ENCODE data around the gene EIF1AD. TPM values are rescaled to one million over a fixed set of nuclear protein-coding genes. Genes with fewer than 3 reads are reported as not detected.

EIF1AD gene
- total and polyA plus RNA-seq, 9 of the 15 experiments (the other 6 are each of a cell fraction or from before 2014, with no cell fraction given) = 50.1 to 98.8 (median 58.7) TPM

DNA sequence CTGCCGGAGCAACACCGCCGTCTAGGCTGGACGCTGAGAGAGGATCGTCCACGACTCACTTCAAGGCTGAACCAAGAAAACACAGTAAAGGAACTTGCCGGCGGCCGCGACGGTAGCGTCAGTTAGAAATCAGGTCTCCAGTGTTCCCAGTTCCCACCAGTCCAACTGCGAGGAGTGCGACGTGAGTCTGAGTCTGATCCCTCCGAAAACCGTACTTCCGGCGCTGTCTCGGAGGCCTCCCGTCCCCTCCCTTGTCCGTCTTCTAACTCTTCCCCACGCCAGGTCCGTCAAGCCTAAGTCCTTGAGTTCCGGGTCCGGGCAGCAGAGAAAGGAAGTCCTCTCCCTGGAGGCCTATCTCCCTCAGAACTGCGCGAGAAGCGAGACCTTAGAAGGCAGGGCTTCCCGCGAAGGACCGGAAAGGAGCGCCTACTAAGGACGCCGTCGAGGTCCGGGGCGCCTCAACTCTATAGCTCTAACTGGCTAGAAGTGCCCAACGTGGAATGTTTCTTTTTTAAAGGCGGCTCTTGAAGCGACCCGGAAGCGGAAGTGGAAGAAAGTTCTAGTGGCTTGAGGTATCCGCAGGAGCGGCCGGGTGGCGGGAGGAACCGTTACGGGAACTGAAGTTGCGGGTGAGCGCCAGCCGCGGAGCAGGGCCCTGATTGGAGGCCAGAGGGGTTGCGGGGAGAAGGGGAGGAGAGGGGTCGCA, at the start of gene EIF1AD, which contains the start of gene BANF1 (continued):
- TF ChIP-seq, protein P1, sequence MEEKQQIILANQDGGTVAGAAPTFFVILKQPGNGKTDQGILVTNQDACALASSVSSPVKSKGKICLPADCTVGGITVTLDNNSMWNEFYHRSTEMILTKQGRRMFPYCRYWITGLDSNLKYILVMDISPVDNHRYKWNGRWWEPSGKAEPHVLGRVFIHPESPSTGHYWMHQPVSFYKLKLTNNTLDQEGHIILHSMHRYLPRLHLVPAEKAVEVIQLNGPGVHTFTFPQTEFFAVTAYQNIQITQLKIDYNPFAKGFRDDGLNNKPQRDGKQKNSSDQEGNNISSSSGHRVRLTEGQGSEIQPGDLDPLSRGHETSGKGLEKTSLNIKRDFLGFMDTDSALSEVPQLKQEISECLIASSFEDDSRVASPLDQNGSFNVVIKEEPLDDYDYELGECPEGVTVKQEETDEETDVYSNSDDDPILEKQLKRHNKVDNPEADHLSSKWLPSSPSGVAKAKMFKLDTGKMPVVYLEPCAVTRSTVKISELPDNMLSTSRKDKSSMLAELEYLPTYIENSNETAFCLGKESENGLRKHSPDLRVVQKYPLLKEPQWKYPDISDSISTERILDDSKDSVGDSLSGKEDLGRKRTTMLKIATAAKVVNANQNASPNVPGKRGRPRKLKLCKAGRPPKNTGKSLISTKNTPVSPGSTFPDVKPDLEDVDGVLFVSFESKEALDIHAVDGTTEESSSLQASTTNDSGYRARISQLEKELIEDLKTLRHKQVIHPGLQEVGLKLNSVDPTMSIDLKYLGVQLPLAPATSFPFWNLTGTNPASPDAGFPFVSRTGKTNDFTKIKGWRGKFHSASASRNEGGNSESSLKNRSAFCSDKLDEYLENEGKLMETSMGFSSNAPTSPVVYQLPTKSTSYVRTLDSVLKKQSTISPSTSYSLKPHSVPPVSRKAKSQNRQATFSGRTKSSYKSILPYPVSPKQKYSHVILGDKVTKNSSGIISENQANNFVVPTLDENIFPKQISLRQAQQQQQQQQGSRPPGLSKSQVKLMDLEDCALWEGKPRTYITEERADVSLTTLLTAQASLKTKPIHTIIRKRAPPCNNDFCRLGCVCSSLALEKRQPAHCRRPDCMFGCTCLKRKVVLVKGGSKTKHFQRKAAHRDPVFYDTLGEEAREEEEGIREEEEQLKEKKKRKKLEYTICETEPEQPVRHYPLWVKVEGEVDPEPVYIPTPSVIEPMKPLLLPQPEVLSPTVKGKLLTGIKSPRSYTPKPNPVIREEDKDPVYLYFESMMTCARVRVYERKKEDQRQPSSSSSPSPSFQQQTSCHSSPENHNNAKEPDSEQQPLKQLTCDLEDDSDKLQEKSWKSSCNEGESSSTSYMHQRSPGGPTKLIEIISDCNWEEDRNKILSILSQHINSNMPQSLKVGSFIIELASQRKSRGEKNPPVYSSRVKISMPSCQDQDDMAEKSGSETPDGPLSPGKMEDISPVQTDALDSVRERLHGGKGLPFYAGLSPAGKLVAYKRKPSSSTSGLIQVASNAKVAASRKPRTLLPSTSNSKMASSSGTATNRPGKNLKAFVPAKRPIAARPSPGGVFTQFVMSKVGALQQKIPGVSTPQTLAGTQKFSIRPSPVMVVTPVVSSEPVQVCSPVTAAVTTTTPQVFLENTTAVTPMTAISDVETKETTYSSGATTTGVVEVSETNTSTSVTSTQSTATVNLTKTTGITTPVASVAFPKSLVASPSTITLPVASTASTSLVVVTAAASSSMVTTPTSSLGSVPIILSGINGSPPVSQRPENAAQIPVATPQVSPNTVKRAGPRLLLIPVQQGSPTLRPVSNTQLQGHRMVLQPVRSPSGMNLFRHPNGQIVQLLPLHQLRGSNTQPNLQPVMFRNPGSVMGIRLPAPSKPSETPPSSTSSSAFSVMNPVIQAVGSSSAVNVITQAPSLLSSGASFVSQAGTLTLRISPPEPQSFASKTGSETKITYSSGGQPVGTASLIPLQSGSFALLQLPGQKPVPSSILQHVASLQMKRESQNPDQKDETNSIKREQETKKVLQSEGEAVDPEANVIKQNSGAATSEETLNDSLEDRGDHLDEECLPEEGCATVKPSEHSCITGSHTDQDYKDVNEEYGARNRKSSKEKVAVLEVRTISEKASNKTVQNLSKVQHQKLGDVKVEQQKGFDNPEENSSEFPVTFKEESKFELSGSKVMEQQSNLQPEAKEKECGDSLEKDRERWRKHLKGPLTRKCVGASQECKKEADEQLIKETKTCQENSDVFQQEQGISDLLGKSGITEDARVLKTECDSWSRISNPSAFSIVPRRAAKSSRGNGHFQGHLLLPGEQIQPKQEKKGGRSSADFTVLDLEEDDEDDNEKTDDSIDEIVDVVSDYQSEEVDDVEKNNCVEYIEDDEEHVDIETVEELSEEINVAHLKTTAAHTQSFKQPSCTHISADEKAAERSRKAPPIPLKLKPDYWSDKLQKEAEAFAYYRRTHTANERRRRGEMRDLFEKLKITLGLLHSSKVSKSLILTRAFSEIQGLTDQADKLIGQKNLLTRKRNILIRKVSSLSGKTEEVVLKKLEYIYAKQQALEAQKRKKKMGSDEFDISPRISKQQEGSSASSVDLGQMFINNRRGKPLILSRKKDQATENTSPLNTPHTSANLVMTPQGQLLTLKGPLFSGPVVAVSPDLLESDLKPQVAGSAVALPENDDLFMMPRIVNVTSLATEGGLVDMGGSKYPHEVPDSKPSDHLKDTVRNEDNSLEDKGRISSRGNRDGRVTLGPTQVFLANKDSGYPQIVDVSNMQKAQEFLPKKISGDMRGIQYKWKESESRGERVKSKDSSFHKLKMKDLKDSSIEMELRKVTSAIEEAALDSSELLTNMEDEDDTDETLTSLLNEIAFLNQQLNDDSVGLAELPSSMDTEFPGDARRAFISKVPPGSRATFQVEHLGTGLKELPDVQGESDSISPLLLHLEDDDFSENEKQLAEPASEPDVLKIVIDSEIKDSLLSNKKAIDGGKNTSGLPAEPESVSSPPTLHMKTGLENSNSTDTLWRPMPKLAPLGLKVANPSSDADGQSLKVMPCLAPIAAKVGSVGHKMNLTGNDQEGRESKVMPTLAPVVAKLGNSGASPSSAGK (IDR thresholded peaks at IDR 0.05) = no peak; the same call in 1 of the 2 replicates
- TF ChIP-seq ARID2 (IDR thresholded peaks at IDR 0.05) = no peak
- TF ChIP-seq MTA1 (IDR thresholded peaks at IDR 0.05; ENCODE audit: borderline replicate concordance) = peak; percentile 83; the same call in 1 of the 2 replicates
- TF ChIP-seq ESRRA (IDR thresholded peaks at IDR 0.05; ENCODE audit: borderline replicate concordance, low read depth) = peak; percentile 89
- no peak for TF ChIP-seq ZNF695 (CRISPR knock-in tag; IDR thresholded peaks at IDR 0.05)
- TF ChIP-seq ARHGAP35 (IDR thresholded peaks at IDR 0.05; ENCODE audit: partially characterized antibody) = no peak
- TF ChIP-seq LARP7 (IDR thresholded peaks at IDR 0.05) = 0 out of 2 replicates have a peak, but pooled peaks have one; percentile 69
- no peak for TF ChIP-seq KLF10 (CRISPR knock-in tag; IDR thresholded peaks at IDR 0.05)
- no peak for TF ChIP-seq BRCA1 (IDR thresholded peaks at IDR 0.05)
- no peak for TF ChIP-seq BRCA1 (CRISPR knock-in tag; IDR thresholded peaks at IDR 0.05)
- peak; percentile 99 for TF ChIP-seq PHF20 (IDR thresholded peaks at IDR 0.05; ENCODE audit: partially characterized antibody)
- TF ChIP-seq FOXK2 (conservative IDR thresholded peaks at IDR 0.05 in 1 of 2, IDR thresholded peaks at IDR 0.05 in 1 of 2; ENCODE audit: low read depth in 2 of 2) = peak; percentile 94 to 95
- TF ChIP-seq SMAD3 (CRISPR knock-in tag; conservative IDR thresholded peaks at IDR 0.05) = no peak
- no peak for TF ChIP-seq HSF4 (CRISPR knock-in tag; IDR thresholded peaks at IDR 0.05; ENCODE audit: borderline replicate concordance)
- no peak for TF ChIP-seq HNRNPL (IDR thresholded peaks at IDR 0.05; ENCODE audit: low read depth, low read length)
- no peak for TF ChIP-seq ZNF124 (CRISPR knock-in tag; IDR thresholded peaks at IDR 0.05)
- TF ChIP-seq ZNF77 (CRISPR knock-in tag; IDR thresholded peaks at IDR 0.05) = no peak

All from K562 (cell line).